ENCODE results near the gene CSF1. TPM values are rescaled to one million over a fixed set of nuclear protein-coding genes. Genes with fewer than 3 reads are reported as not detected.

Gene CSF1
- total and polyA plus RNA-seq, 2 experiments from 2014 or later = 9.1 to 19.1 TPM

DNA sequence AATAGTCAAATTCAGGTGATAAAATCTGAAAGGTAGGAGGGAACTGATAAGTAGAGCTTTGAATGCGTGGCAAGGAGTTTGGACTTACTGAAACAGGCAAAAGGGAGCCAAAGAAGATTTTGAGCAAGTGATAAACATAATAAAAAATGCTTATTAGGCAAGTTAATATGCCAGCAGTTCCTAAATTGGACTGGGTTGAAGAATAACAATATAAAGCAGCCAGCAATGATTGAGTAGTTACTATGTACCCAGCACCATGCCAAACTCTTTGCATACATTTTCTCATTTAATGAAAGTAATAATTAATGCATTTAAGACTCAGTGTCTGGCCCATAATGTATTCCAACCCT lies 50.1 kb downstream of the CSF1 start:
- 69% methylated on average over 1 of the region's 1 CpG for WGBS (ENCODE audit: low lambda C conversion rate, missing lambda C conversion rate)

DNA sequence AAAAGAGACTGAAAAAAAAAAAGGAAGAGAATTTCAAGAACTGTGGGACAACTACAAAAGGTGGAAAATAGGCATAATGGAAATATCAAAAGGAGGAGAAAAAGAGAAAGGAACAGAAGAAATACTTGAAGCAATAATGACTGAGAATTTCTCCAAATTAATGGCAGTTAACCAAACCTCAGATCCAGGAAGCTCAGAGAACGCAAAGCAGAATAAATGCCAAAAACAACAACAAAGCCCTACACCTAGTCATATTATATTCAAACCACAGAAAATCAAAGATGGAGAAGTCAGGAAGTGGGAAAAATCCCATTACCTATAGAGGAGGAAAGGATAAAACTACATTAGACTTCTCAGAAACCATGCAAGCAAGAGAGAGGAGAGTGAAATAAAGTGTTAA lies 53.2 kb downstream of the CSF1 start:
- 100% methylated on average over 1 of the region's 1 CpG for WGBS (ENCODE audit: low lambda C conversion rate, missing lambda C conversion rate)
- Histone ChIP-seq H3K9me3 (ENCODE audit: low read depth) (no peaks in the 10 kb centered on the region), H3K27ac (no peak overlapping the region), H3K4me3 (no peak overlapping the region), H4K20me1 (ENCODE audit: insufficient read depth, poor library complexity, severe bottlenecking) (no peaks in the 10 kb centered on the region), H3K9me2 (replicated peaks; ENCODE audit: insufficient read depth) (no peaks in the 10 kb centered on the region), H3K4me2 (no peak overlapping the region), H3K79me2 (no peaks in the 10 kb centered on the region), H3K36me3 (replicated peaks; ENCODE audit: insufficient read depth, low read depth) (no peaks in the 10 kb centered on the region), H3K4me1 (ENCODE audit: insufficient read depth) (peaks cover 19% of the 10 kb centered on the region), H2AFZ (no peak overlapping the region), H3K27me3 (no peaks in the 10 kb centered on the region)
- TF ChIP-seq, protein P1, sequence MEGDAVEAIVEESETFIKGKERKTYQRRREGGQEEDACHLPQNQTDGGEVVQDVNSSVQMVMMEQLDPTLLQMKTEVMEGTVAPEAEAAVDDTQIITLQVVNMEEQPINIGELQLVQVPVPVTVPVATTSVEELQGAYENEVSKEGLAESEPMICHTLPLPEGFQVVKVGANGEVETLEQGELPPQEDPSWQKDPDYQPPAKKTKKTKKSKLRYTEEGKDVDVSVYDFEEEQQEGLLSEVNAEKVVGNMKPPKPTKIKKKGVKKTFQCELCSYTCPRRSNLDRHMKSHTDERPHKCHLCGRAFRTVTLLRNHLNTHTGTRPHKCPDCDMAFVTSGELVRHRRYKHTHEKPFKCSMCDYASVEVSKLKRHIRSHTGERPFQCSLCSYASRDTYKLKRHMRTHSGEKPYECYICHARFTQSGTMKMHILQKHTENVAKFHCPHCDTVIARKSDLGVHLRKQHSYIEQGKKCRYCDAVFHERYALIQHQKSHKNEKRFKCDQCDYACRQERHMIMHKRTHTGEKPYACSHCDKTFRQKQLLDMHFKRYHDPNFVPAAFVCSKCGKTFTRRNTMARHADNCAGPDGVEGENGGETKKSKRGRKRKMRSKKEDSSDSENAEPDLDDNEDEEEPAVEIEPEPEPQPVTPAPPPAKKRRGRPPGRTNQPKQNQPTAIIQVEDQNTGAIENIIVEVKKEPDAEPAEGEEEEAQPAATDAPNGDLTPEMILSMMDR (IDR thresholded peaks at IDR 0.05; ENCODE audit: poor library complexity) = no peak
- no peak for TF ChIP-seq EZH2phosphoT487 (IDR thresholded peaks at IDR 0.05; ENCODE audit: low read depth, severe bottlenecking, unreplicated experiment)
- no peak for TF ChIP-seq EZH2 (IDR thresholded peaks at IDR 0.05; ENCODE audit: borderline replicate concordance)
- no peak for DNase-seq (ENCODE audit: low spot score)

More for the DNA sequence above, 50.1 kb downstream of the CSF1 start:
- Histone ChIP-seq H3K27me3 (no peaks in the 10 kb centered on the region), H3K79me2 (no peaks in the 10 kb centered on the region), H4K20me1 (ENCODE audit: insufficient read depth, poor library complexity, severe bottlenecking) (no peaks in the 10 kb centered on the region), H2AFZ (no peak overlapping the region), H3K4me2 (peak overlapping the region; percentile 50), H3K4me3 (no peak overlapping the region), H3K36me3 (replicated peaks; ENCODE audit: insufficient read depth, low read depth) (no peaks in the 10 kb centered on the region), H3K9me3 (ENCODE audit: low read depth) (no peaks in the 10 kb centered on the region), H3K27ac (peak overlapping the region; percentile 71), H3K4me1 (ENCODE audit: insufficient read depth) (peaks cover 19% of the 10 kb centered on the region), H3K9me2 (replicated peaks; ENCODE audit: insufficient read depth) (no peaks in the 10 kb centered on the region)
- TF ChIP-seq, protein P1 (IDR thresholded peaks at IDR 0.05; ENCODE audit: poor library complexity) = no peak
- no peak for TF ChIP-seq EZH2 (IDR thresholded peaks at IDR 0.05; ENCODE audit: borderline replicate concordance)
- TF ChIP-seq EZH2phosphoT487 (IDR thresholded peaks at IDR 0.05; ENCODE audit: low read depth, severe bottlenecking, unreplicated experiment) = no peak
- no peak for DNase-seq (ENCODE audit: low spot score)

DNA sequence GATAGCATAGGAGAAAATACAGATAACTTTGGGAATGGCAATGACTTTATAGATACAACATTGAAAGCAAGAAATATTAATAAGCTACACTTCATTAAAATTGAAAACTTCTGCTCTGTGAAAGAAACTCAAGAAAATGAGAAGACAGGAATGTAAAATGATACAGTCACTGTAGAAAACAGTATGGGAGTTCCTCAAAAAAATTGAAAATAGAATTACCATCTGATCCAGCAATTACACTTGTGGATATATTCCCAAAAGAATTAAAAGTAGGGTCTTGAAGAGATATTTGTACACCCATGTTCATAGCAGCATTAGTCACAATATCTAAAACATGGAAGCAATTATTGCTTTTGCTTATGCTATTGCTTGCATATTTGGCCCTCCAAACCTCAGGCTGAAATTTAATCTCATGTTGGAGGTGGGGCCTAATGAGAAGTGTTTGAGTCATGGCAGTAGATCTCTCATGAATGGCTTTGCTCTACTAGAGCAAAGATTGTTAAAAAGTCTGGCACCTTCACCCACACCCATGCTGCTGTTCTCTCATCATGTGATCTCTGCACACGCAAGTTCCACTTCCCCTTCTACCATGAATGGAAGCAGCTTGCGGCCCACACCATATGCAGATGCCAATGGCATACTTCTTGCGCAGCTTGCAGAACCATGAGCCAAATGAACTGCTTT lies 58.6 kb downstream of the CSF1 start:
- Histone ChIP-seq H3K27ac (no peak overlapping the region), H3K79me2 (no peaks in the 10 kb centered on the region), H2AFZ (no peak overlapping the region), H4K20me1 (ENCODE audit: insufficient read depth, poor library complexity, severe bottlenecking) (no peaks in the 10 kb centered on the region), H3K4me2 (no peak overlapping the region), H3K4me1 (ENCODE audit: insufficient read depth) (no peaks in the 10 kb centered on the region), H3K36me3 (replicated peaks; ENCODE audit: insufficient read depth, low read depth) (no peaks in the 10 kb centered on the region), H3K27me3 (no peaks in the 10 kb centered on the region), H3K9me3 (ENCODE audit: low read depth) (no peaks in the 10 kb centered on the region), H3K4me3 (no peak overlapping the region), H3K9me2 (replicated peaks; ENCODE audit: insufficient read depth) (no peaks in the 10 kb centered on the region)
- TF ChIP-seq EZH2phosphoT487 (IDR thresholded peaks at IDR 0.05; ENCODE audit: low read depth, severe bottlenecking, unreplicated experiment) = no peak
- TF ChIP-seq EZH2 (IDR thresholded peaks at IDR 0.05; ENCODE audit: borderline replicate concordance) = no peak
- TF ChIP-seq, protein P1 (IDR thresholded peaks at IDR 0.05; ENCODE audit: poor library complexity) = no peak
- WGBS (ENCODE audit: low lambda C conversion rate, missing lambda C conversion rate) = 96% methylated on average over 3 of the region's 3 CpGs
- no peak for DNase-seq (ENCODE audit: low spot score)
